Esophagus (tissue), 2 donors: Measurements from ENCODE around the gene PLEKHG3. TPM values are rescaled to one million over a fixed set of nuclear protein-coding genes. Genes with fewer than 3 reads are reported as not detected.

ENCODE experiments used
- H3K27ac ChIP-seq, 2 donors: one replicate each; pipeline ENCODE4 v1.5.1; 2013; ENCODE audit warnings: low read depth in 2 of 2, mild to moderate bottlenecking in 2 of 2, inconsistent platforms in 1 of 2, low read length in 1 of 2, moderate library complexity in 1 of 2
- H3K27me3 ChIP-seq, 2 donors: one replicate each; pipeline ENCODE4 v1.6.1; 2013; ENCODE audit warnings: low read length in 2 of 2, control low read depth in 1 of 2, mild to moderate bottlenecking in 1 of 2; ENCODE audit not compliant: insufficient read depth in 2 of 2, control insufficient read depth in 1 of 2
- H3K36me3 ChIP-seq, 2 donors: one replicate each; pipeline ENCODE4 v1.6.1; 2013; ENCODE audit warnings: low read length in 1 of 2; ENCODE audit not compliant: control insufficient read depth in 2 of 2, insufficient read depth in 2 of 2
- H3K4me1 ChIP-seq, 2 donors: one replicate each; pipeline ENCODE4 v1.6.1; 2013; ENCODE audit warnings: low read length in 1 of 2; ENCODE audit not compliant: control insufficient read depth in 2 of 2, insufficient read depth in 2 of 2
- H3K4me3 ChIP-seq, 2 donors: one replicate each; pipeline ENCODE4 v1.5.1; 2013; ENCODE audit warnings: low read length in 2 of 2, mild to moderate bottlenecking in 2 of 2, low read depth in 1 of 2, moderate library complexity in 1 of 2
- H3K9me3 ChIP-seq, 2 donors: one replicate each; pipeline ENCODE4 v1.6.1; 2013; ENCODE audit warnings: mild to moderate bottlenecking in 2 of 2, low read depth in 1 of 2, low read length in 1 of 2, moderate library complexity in 1 of 2; ENCODE audit not compliant: control insufficient read depth in 2 of 2, insufficient read depth in 1 of 2
- WGBS, 2 donors: extraction: QIAGEN DNeasy Blood & Tissue Kit; methylation state at CpG; one replicate each; pipeline ENCODE4 v1.1.7; 2013; 5-methylcytosine and 5-hydroxymethylcytosine counted together
- polyA plus RNA-seq, 2 donors: library from polyadenylated mRNA; stranded (reverse); fragments of 200-250 nt; gene quantifications; one replicate each; pipeline ENCODE4 v1.2.3, GENCODE V29; 2013
- donor health status: healthy with polysubstance abuse.
- donor health status: Bipolar disorder and iron deficiency.

PLEKHG3 gene
- polyA plus RNA-seq, 2 donors = 23.1 to 27.1 TPM

GRCh38 chr14:64674829-64675228, 29.4 kb upstream of the PLEKHG3 start:
- Histone ChIP-seq H3K4me3 (no peak overlapping the region), H3K27me3 (no peaks in the 10 kb centered on the region), H3K36me3 (no peaks in the 10 kb centered on the region), H3K9me3 (no peaks in the 10 kb centered on the region), H3K4me1 (peaks cover 0 to 7% of the 10 kb centered on the region in 2 donors), H3K27ac (no peak overlapping the region)
- 75 to 78% methylated on average over 10 of the region's 10 CpGs for WGBS, 2 donors

GRCh38 chr14:64675312-64675711, 28.9 kb upstream of the PLEKHG3 start:
- 57% methylated on average over 3 of the region's 3 CpGs for WGBS, 2 donors
- no peaks in the 10 kb centered on the region for H3K9me3 ChIP-seq
- no peaks in the 10 kb centered on the region for H3K36me3 ChIP-seq
- no peaks in the 10 kb centered on the region for H3K27me3 ChIP-seq
- H3K4me3 ChIP-seq = no peak overlapping the region
- peak overlapping the region in 1 of 2 donors; percentile 58 for H3K27ac ChIP-seq
- H3K4me1 ChIP-seq = peaks cover under 1 to 10% of the 10 kb centered on the region in 2 donors

GRCh38 chr14:64676410-64677008, 27.7 kb upstream of the PLEKHG3 start:
- Histone ChIP-seq H3K4me1 (peaks cover 2 to 10% of the 10 kb centered on the region in 2 donors), H3K27me3 (no peaks in the 10 kb centered on the region), H3K4me3 (no peak overlapping the region), H3K9me3 (no peaks in the 10 kb centered on the region), H3K27ac (no peak overlapping the region), H3K36me3 (no peaks in the 10 kb centered on the region)
- WGBS, 2 donors = 74 to 92% methylated on average over 3 of the region's 3 CpGs

GRCh38 chr14:64680013-64680713, 24.1 kb upstream of the PLEKHG3 start:
- WGBS, 2 donors = 44 to 58% methylated on average over 10 of the region's 10 CpGs
- Histone ChIP-seq H3K4me3 (no peak overlapping the region), H3K27ac (peak overlapping the region; percentile 72 to 90), H3K27me3 (no peaks in the 10 kb centered on the region), H3K4me1 (peaks cover 2 to 13% of the 10 kb centered on the region in 2 donors), H3K36me3 (no peaks in the 10 kb centered on the region), H3K9me3 (no peaks in the 10 kb centered on the region)

- H3K36me3 ChIP-seq = no peaks in the 10 kb centered on the region
- no peak overlapping the region for H3K4me3 ChIP-seq
- peak overlapping the region; percentile 72 to 90 for H3K27ac ChIP-seq
- WGBS, 2 donors = 60 to 80% methylated on average over 3 of the region's 3 CpGs
- H3K9me3 ChIP-seq = no peaks in the 10 kb centered on the region
- H3K27me3 ChIP-seq = no peaks in the 10 kb centered on the region
- H3K4me1 ChIP-seq = peaks cover 2 to 13% of the 10 kb centered on the region in 2 donors
Measured at GRCh38 chr14:64680714-64681065, 23.5 kb upstream of the PLEKHG3 start.

GRCh38 chr14:64681796-64682710, 22.2 kb upstream of the PLEKHG3 start:
- Histone ChIP-seq H3K36me3 (no peaks in the 10 kb centered on the region), H3K9me3 (no peaks in the 10 kb centered on the region), H3K27ac (peak overlapping the region; percentile 72 to 91), H3K27me3 (no peaks in the 10 kb centered on the region), H3K4me1 (peaks cover 2 to 13% of the 10 kb centered on the region in 2 donors), H3K4me3 (no peak overlapping the region)
- WGBS, 2 donors = 27 to 34% methylated on average over 15 of the region's 15 CpGs

- H3K27ac ChIP-seq = peak overlapping the region; percentile 72 to 91
Measured at GRCh38 chr14:64682843-64683242, 21.4 kb upstream of the PLEKHG3 start.

GRCh38 chr14:64683264-64683663, 21.0 kb upstream of the PLEKHG3 start:
- no peak overlapping the region for H3K4me3 ChIP-seq
- WGBS, 2 donors = 82 to 92% methylated on average over 14 to 15 of the region's 15 CpGs

More at GRCh38 chr14:64682843-64683242, 21.4 kb upstream of the PLEKHG3 start:
- Histone ChIP-seq H3K9me3 (no peaks in the 10 kb centered on the region), H3K4me1 (peaks cover 2 to 13% of the 10 kb centered on the region in 2 donors), H3K36me3 (no peaks in the 10 kb centered on the region), H3K27me3 (no peaks in the 10 kb centered on the region), H3K4me3 (no peak overlapping the region)
- 90 to 98% methylated on average over 5 of the region's 5 CpGs for WGBS, 2 donors

GRCh38 chr14:64684091-64684490, 20.1 kb upstream of the PLEKHG3 start:
- H3K36me3 ChIP-seq = no peaks in the 10 kb centered on the region
- 65 to 70% methylated on average over 6 of the region's 6 CpGs for WGBS, 2 donors
- H3K9me3 ChIP-seq = no peaks in the 10 kb centered on the region
- no peak overlapping the region for H3K4me3 ChIP-seq
- no peaks in the 10 kb centered on the region for H3K27me3 ChIP-seq
- peaks cover 2 to 18% of the 10 kb centered on the region in 2 donors for H3K4me1 ChIP-seq
- H3K27ac ChIP-seq = no peak overlapping the region

More at GRCh38 chr14:64683264-64683663, 21.0 kb upstream of the PLEKHG3 start:
- Histone ChIP-seq H3K27me3 (no peaks in the 10 kb centered on the region), H3K4me1 (peaks cover 2 to 13% of the 10 kb centered on the region in 2 donors), H3K9me3 (no peaks in the 10 kb centered on the region), H3K36me3 (no peaks in the 10 kb centered on the region), H3K27ac (peak overlapping the region in 1 of 2 donors; percentile 72)
